AG04450 (cell line): Measurements from ENCODE around the gene JMJD1C. TPM values are rescaled to one million over a fixed set of nuclear protein-coding genes. Genes with fewer than 3 reads are reported as not detected.
A peak's percentile ranks its signal among the peaks of the same experiment; 100 is the strongest.

Experiments used
- CTCF ChIA-PET: fragments of 300-600, 350-600 bp; formaldehyde crosslinking; extraction: SDS; loops from one replicate; lab custom pipeline; 2022; ENCODE audit warnings: antibody characterized with exemption, inconsistent platforms; lab: Charles Lee
- POLR2A ChIA-PET: fragments of 350-600 bp; formaldehyde crosslinking; extraction: SDS; loops from one replicate; lab custom pipeline; 2021; ENCODE audit warnings: antibody characterized with exemption, inconsistent platforms; lab: Yijun Ruan, JAX
- DNase-seq: peaks from one replicate; pipeline ENCODE4 v3.0.0-alpha.2; 2011; ENCODE audit warnings: low read depth, low spot score
- H3K27ac ChIP-seq: one replicate; pipeline ENCODE4 v1.5.1; 2012; ENCODE audit warnings: low read depth, low read length, control low read depth
- H3K27me3 ChIP-seq: one replicate; pipeline ENCODE4 v1.6.0; 2012; ENCODE audit warnings: low read length; ENCODE audit not compliant: control insufficient read depth, insufficient read depth
- H3K4me3 ChIP-seq: 2 replicates; pipeline ENCODE4 v1.5.1; 2011; ENCODE audit warnings: mild to moderate bottlenecking, low read depth, low read length, control low read depth
- H3K9me3 ChIP-seq: 2 replicates; pipeline ENCODE4 v1.5.1; 2012; ENCODE audit warnings: low read length; ENCODE audit not compliant: control insufficient read depth, insufficient read depth
- CTCF ChIP-seq: IDR thresholded peaks from 2 replicates; pipeline ENCODE4 v1.5.1; 2011; ENCODE audit warnings: low read depth, low read length, control low read depth, inconsistent platforms
- polyA plus RNA-seq: library from polyadenylated mRNA; depleted of rRNA; stranded (reverse); fragments of >200 nt; gene quantifications from 2 replicates; pipeline ENCODE4 v1.2.3, GENCODE V29; 2011

Gene JMJD1C
- polyA plus RNA-seq, 1 experiment: 45.0 TPM

GRCh38 chr10:63206997-63207811 is 258.6 kb downstream of the JMJD1C start:
- H3K9me3 ChIP-seq: no peaks in the 10 kb centered on the region
- peak overlapping the region; percentile 14; the same call in 1 of the 2 replicates for H3K4me3 ChIP-seq
- ChIA-PET POLR2A (no interaction called here), CTCF (interaction anchor here (0.7 to 1.6 kb wide), 3 partner anchors 10 to 513 kb away, joined by 4 to 9 read pairs (median 5); no protein-coding TSS in a partner anchor)
- no peak for TF ChIP-seq CTCF
- peak overlapping the region; percentile 65 for H3K27ac ChIP-seq
- peak; percentile 55 for DNase-seq
- H3K27me3 ChIP-seq: no peaks in the 10 kb centered on the region

- H3K4me3 ChIP-seq: no peak overlapping the region
- no peak for DNase-seq
- POLR2A ChIA-PET: no interaction called here
- no peak for TF ChIP-seq CTCF
- H3K27ac ChIP-seq: peak overlapping the region; percentile 65
- no peaks in the 10 kb centered on the region for H3K27me3 ChIP-seq
- H3K9me3 ChIP-seq: no peaks in the 10 kb centered on the region
- CTCF ChIA-PET: interaction anchor here (0.7 to 1.6 kb wide), 3 partner anchors 10 to 513 kb away, joined by 4 to 9 read pairs (median 5); no protein-coding TSS in a partner anchor
These were observed 259.2 kb downstream of the JMJD1C start for GRCh38 chr10:63206576-63206975.

GRCh38 chr10:63205421-63205820 is 260.4 kb downstream of the JMJD1C start:
- DNase-seq: no peak
- no peak overlapping the region for H3K4me3 ChIP-seq
- H3K27me3 ChIP-seq: no peaks in the 10 kb centered on the region
- H3K9me3 ChIP-seq: no peaks in the 10 kb centered on the region
- POLR2A ChIA-PET: no interaction called here
- no peak for TF ChIP-seq CTCF
- CTCF ChIA-PET: interaction anchor here (1.2 kb wide), 1 partner anchor 515 kb away, joined by 3 read pairs; no protein-coding TSS in a partner anchor
- H3K27ac ChIP-seq: no peak overlapping the region

- no peak for DNase-seq
These were observed 260.9 kb downstream of the JMJD1C start for GRCh38 chr10:63204667-63205391.

More at GRCh38 chr10:63204667-63205391, 260.9 kb downstream of the JMJD1C start:
- no peak overlapping the region for H3K4me3 ChIP-seq
- no peak overlapping the region for H3K27ac ChIP-seq
- no peaks in the 10 kb centered on the region for H3K27me3 ChIP-seq
- ChIA-PET CTCF (interaction anchor here (1.2 kb wide), 1 partner anchor 516 kb away, joined by 3 read pairs; no protein-coding TSS in a partner anchor), POLR2A (no interaction called here)
- no peaks in the 10 kb centered on the region for H3K9me3 ChIP-seq
- TF ChIP-seq CTCF: no peak
